HG03095 (cell line): ENCODE results near the gene MYO18B.

Source experiments
- ATAC-seq: cut with Tn5 transposase; IDR thresholded peaks from one replicate; pipeline ENCODE4 v1.9.1; 2021; ENCODE audit warnings: moderate library complexity; ENCODE audit not compliant: unreplicated experiment

MYO18B gene

DNA sequence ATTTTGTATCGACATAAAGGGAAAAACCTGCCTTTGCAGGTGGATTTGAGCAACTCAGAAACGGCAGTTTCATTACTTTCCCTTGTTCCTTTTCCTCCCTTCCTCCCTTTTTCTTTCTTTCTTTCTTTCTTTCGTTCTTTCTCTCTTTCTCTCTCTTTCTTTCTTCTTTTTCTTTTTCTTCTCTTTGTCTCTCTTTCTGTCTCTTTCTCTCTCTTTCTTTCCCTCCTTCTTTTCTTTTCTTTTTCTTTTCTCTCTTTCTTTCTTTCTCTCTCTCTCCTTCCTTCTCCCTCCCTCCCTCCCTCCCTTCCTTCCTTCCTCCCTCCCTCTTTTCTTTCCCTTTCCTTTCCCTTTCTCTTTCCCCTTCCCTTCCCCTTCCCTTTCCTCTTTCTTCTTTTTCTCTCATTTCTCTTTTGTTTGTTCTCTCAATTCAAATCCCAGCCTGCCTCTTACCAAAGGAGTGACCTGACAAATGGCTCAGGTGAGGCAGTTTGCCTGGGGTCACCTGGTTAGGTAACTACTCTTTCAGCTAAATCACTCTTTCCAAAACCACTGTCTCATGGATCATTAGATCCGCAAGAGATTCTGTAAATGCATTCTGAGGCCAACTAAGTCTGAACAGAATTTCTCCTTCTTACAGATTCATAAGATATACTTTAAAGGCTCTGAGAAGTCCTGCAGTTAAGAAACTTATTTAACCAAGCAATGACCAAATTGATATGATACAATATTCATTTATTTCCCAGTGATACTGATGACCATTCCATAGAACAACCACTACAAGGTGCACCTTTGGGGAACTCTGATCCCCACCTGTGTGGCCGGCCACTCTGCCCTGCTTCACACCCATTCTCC lies 75.3 kb downstream of the MYO18B start:
- no peak for ATAC-seq

DNA sequence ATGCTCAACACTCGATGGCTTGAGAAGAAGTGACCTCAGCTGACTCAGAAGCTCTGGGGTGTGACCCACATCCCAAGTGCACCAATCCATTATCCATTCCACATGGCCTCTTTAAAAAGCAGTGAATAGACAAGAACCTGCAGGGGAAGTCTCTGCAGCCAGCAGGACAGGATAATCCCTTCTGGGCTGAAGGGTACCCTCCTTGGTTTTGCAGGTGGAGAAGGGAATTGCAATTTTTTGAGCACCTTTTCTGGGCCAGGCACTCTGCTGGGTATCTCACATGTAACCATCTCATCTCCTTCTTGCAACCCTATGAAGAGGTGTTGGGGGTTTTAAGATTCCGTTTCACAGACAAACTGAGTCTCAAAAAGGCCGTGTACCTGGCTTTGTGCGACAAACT lies 76.6 kb downstream of the MYO18B start:
- no peak for ATAC-seq

DNA sequence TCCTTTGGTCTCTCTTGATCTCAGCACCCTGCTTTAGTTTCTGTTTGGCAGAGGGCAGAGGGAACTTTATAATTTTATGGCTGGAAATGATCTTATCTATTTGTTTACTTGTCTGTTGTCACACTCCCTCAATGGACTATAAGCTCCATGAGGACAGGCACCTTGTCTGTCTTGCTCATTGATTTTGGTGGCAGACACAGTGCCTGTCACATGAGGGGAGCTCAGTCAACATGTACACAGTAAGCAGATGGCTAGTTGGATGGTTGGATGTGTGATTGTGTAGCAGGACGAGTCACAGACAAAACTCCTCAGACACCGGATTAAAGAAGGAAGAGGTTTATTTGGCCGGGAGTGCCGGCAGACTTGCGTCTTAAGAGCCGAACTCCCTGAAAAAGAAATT lies 80.4 kb downstream of the MYO18B start:
- no peak for ATAC-seq

DNA sequence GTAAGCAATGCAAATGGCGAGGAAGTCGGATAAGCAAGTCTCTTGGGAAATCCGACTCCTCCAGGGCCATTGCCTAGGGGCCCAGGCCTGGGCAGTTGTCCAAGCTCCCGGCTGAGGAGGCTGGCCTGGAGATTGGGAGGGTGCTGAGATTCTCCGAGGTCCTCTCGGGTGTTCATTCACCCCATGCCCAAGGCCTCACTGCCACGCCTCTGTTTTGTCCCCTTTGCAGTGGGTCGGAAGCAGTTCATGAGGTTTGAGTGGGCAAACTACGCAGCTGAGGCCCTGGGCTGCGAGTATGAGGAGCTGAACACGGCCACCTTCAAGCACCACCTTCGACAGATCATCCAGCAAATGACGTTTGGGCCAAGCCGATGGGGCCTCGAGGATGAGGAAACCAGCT lies 81.3 kb downstream of the MYO18B start:
- ATAC-seq, result no peak

DNA sequence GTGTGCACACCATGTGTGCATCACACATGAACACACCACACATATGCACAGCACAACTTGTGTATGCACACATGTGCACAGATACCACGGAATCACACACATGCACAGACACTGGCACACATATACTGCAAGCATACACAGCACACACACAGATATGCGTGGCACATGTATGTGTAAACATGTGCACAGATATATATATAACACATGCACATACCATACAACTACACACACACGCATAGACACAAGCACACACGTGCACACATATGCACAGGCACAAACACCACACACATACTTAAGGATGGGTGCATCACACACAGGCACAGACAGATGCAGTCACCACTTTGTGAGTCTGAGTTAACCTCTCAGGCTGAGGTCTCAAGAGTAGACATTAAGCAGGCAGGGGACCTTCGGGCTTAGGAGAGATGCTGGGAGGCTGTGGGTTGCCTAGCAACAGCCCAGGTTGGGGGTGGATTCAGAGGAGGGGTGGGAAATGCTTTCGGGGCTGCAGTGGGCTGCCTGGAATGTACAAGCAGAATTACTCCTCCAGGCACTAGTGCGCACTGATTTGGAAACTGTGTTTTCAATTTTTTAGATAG lies 82.9 kb downstream of the MYO18B start:
- ATAC-seq, result no peak

DNA sequence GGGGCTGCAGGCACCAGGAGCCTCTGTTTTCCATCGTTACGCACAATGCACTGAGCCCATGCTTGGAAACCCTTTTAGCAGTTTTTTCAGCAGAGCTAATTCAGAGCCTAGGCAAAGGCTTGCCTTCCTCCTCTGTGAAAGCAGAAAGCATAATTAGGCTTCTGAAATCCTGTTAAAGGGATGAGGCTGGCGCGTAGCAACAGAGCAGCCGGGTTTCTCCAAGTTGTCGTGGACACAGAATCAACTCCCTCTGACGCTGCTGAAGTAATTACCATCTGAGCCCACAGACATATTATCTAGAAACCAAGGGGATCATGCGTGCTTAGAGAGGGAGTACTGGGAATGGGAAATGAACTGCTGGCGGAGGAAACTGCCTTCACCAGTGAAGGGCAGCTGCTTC lies 85.4 kb downstream of the MYO18B start:
- no peak for ATAC-seq

DNA sequence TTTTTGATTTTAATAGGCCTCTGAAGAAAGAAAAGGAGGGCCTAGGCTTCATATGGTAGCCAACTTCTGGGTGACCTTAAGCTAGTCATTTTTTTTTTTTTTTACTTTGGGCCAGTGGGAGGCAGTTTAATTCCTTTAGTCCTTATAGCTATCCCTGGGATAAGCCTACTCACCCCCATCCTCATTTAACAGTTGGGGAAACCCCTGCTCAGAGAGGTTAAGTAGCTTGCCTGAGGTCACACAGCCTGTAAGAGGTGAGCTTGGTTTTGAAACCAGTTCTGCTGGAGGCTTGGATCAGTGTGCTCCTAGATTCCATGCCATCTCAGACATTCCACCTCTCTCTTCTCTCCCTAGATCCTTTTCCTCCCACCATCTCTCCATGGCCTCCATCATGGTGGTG lies 86.4 kb downstream of the MYO18B start:
- no peak for ATAC-seq

DNA sequence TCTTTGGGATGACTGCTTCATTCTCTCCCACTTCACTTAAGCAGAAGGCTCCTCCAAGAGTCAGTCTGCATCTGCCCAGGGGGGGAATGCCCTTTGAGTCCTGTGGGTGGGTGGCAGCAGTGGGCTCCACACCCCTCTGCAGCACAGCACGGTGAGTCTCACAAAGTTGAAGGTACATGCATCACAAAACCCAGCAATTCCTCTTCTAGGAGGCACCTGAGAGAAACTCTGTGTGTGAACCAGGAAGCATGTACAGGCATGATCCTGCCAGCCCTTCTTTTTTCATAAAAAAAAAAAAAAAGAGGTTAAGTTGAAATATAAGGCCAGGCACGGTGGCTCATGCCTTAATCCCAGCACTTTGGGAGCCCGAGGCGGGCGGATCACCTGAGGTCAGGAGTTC lies 87.2 kb downstream of the MYO18B start:
- ATAC-seq, result no peak

DNA sequence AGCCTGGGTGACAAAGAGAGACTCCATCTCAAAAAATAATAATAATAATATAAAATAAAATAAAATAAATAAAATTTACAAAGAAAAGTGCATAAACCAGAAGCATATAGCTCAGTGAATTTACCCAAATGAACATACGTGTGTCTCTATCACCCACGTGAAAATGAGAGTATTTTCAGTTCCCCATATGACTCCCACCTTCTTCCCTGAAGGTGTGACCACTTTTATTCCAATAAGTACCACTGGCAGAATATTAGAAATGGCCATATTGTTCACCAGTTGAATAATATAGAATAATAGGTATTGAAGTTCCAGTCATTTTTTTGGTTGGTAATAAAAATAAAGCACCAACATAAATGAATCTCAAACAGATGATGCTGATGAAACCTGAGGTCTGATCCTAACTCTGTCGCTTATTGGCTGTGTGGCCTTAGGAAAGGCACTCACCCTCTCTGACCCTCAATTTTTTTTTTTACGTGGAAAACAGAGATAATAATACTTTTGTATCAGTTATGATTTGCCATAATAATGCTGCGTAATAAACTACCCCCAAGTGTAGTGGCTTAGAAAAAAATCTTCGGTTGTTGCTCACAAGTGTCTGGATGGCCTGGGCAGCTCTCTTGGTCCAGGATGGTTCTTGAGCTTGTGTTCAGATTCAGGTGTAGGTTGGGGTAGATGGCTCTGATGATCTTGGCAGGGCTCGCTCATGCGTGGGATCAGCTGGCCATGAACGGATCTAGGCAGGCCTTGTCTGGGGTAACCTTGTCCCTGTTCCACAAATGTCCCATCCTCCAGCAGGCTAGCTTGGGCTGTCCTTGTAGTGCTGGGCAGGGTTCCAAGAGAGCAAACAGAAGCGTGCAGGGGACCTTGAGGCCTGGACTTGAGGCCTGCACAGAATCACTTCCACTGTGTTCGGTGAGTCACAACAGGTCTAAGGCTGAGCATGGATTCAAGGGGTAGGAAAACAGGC lies 88.1 kb downstream of the MYO18B start:
- ATAC-seq, result no peak

DNA sequence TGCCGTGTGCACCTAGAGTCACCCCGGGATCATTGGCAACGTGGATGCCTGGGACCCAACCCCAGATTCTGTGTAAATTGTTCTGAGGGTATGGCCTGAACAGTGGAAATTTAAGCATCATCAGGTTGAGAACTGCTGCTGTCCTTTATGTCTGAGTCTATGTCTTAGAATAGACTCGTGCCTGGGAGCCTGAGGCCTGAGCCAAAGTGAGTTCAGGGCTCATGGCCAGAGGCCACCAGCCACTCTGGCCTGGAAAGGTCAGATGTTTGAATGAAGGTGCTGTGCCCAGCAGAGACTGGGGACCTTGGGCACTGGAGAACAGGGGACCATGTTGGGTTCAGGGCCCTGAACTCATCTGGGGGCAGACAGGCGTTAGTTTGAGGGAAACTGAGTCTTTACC lies 91.1 kb downstream of the MYO18B start:
- no peak for ATAC-seq

DNA sequence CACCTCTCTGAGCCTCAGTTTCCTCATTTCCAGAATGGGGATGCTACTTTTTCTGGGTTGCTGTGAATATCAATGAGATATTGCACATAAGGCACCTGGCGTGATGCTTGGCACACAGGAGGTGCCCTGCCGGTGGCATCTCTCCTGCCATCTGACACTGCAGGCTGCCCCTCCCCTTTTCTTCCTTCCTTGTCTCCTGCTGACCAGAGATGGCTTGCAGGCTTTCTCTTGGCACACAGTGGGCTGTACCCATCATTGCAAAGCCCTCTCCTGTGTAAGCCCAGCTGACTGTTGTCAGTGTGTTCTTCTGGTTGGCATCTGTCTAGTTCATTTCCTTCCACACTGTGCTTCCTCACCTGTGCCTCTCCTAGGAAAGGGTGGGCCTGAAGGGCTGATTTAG lies 91.7 kb downstream of the MYO18B start:
- no peak for ATAC-seq

DNA sequence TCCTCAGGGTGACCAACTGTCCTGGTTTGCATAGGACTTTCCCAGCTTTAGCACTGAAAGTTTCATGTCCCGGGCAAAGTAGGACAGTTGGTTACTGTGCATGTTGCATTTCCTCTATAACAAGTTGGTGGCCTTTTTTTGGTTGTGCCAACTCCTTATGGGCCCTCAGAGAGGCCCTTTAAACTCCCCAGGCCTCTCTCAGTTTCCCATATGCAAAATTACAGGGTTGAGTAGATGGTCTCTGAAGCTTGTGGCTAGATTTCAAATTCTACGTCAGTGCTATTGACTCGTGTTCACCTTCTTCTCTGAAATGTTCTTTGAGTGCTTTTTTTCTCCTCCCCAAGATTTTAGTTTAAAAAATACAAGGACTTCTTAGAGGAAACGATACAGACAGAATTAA lies 92.5 kb downstream of the MYO18B start:
- no peak for ATAC-seq

DNA sequence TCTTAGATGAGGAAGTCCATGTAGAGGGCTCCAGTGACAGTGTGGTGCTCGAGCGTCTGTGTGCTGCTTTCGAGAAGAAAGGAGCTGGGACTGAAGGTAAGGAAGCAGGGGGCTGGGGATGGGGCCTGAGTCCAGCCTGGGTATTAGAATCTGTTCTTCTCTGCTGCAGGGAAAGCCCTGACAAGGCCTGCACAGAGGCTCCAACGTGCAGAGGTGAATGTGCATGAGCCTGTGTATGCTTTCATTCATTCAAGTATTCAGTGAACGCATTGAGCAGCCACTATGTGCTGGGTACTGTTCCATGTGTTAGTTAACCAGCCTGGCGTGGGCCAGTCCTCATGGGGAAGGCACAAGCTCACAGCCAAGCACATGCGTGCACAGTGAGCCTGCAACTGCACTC lies 93.4 kb downstream of the MYO18B start:
- no peak for ATAC-seq

DNA sequence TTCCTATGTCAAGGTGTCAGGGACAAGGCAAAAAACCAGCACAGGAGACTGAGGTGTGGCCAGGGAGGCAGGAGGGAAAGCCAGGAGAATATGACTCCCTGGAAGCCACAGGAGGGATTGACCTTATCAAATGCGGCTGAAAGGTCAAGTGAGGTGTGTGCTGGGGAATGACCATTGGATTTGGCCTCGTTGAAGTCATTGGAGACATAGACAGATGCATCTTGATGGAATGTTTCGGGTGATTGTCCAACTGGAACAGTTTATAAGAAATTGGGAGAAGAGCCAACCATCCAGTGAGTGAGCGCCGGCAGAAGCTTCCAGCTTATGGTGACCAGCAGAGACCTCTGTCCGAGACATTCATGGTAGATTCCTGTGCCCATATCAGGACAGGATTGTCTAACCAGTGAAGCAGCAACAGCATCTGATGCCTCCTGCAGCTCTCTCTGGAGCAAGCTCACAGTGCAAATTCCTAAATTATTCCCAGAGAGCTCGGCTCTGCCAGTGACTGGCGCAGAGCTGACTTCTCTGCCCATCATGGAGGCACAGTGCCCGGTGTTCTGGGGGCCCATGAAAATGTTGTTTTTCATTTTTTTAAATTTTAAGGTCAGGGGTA lies 95.4 kb downstream of the MYO18B start:
- ATAC-seq, result no peak

DNA sequence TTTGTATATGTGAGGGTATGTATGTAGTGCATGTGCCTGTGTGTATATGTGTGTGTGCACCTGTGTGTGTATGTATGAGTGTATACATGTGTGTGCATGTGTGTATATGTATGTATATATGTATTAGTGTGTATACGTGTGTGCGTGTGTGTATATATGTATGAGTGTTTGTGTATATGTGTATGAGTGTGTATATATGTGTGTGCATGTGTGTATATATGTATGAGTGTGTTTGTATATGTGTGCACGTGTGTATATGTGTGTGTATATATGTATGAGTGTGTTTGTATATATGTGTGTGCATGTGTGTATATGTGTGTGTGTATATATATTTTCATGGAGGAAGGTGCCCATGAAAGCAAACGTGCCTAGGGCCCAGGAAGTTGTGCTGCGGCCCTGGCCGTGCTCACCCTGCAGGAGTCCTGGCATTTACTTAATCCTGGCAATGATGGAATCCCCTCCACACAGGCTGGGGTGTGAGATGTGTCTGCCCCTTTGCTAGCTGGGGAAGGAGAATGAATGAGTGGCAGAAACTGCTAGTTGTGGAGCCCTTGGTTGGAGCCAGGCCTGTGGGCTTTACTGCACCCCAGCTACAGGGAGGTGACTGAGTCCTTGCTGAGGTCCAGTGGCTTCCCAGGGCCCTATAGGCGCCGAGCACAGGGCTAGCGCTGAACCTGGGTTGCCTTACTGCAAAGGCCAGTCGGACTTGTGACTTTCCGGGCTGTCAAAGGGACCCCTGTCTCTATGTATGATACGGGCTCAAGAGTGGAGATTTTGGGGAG lies 97.2 kb downstream of the MYO18B start:
- no peak for ATAC-seq

DNA sequence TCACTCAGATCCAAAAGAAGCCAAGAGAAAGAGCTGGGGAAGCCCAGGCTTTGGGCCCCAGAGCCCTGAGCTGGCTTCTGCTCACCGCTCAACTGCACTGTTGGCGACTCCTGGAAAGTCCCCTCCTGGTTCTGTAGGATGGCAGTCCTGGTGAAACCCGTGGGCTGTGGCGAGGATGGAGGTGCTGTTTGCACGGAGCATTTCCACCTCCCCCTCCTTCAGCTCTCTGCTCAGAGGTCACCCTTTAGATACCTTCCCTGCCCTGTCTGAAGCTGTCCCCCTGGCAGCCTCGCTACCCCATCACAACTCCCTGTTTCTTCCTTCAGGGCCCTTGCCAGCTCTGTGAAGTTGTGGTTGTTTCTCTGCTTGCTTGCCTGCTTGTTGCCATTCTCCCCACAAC lies 97.8 kb downstream of the MYO18B start:
- no peak for ATAC-seq

DNA sequence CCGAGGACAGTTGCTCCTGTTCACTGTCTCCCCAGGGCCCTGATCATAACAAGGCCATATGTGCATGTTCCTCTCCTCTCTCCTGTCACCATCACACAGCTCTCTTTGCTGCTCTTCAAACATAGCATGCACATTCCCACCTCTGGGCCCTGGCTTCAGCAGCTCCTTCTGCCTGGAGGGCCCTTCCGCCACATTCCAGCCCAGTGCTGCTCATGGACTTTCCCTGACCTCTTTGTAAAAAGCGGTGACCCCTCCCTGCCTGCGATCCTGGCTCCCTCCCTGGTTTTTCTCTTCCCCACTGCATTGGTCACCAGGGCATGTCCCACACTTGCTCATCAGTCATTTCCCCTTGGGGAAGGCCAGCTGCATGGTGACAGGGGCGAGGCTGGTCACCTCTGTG lies 98.2 kb downstream of the MYO18B start:
- ATAC-seq, result no peak

DNA sequence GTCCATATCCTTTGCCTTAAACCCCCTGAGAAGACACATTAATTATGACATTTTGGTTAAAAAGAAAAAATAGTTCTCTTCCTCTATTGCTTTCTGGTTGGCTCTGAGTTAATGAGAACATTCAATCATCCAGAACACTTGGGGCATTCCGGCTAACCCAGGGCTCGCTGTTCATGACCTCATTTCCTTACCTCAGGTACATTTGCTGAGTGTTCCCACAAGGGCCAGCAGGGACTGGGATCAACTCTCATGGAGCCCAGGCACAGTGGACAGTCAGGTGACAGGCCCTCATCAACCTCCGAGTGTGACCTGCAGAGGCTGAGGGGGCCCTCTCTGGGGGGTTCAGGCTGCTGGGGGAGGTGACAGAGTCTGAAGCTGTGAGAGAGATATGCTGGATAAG lies 98.9 kb downstream of the MYO18B start:
- ATAC-seq, result no peak

DNA sequence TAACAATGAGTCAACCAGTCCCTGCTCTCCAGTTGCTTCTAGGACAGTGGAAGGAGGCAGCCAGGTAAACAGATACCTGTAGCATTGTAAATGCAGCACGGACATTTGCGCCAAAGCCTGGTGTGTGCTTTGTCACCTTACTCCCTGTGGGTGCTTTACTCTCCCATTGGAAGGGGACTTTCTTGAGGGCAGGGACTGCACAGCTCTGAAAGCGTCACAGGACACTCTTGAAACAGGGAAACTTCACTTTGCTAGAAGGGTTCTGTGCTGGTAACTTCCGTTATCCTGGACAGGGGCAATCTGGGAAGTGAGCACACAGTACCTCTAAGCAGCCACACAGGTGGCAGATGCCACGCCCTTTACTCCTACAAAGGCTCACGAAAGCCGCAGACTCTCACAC lies 99.8 kb downstream of the MYO18B start:
- ATAC-seq, result no peak

DNA sequence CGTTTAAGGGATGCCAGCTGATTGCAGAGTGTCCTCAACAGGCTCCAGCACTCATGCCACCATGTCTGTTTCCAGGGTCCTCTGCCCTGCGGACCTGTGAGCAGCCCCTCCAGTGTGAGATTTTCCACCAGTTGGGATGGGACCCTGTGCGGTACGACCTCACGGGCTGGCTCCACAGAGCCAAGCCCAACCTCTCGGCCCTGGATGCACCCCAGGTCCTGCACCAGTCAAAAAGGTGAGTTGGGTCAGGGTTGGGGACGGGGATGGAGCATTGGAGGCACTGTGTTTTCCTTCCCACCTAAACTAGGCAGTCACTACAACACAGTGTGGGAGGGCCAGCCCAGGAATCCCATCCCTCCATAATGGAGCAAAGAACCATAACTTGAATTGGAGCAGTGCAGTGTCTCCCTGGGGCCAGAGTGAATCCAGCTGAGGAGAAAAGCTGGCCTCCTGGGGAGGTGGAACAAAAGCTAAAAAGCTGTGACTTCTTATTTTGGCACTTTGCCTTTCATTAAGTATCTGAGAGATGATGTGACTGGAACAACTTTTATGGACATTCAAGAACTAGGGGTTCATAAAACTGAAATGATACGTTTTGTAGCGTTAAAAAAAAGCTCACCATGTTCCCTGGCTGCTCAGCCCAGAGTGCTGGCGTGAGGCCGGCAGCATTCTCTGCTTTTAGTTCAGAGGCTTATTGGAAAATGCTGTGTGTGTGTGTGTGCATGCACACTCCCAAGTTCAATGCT lies 101.8 kb downstream of the MYO18B start:
- no peak for ATAC-seq
